ENCODE results near the gene NCAM1.

The NCAM1 gene

DNA sequence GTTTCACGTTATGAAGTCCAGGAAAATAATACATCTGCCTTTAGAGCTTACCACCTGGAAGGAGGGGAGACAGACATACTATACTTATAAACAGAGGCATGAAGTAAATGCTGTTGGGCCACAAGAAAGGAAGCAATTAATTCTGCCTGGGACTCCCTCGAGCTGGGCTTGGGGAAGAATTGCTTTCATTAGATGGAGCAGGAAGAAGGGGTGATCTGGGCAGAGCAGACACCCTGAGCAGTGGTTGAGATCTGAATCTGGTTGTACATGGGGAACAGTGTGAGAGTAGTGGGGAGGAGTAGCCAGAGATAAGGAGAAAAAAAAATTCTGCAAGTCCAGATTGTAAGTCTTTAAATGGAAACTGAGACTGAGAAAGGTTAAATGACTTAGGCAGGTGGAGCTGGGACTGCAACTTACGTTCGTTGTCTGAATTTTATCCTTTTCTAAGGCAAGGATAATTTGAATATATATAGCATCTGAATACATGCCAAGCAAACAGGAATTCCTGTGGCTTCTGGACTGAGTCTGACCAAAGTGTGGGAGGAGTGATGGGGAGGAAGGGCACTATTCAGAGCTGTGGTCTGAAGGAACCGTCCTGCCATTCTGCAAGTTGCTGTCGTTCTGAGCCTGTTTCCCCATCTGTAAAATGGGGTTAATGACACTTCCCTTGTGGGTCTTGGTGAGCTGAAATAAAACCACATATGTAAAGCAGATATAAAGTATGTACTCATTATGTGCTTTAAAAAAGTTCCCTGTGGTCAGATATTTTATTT, 7.9 kb downstream of the NCAM1 start:
- DNase-seq (ENCODE audit: low spot score) = no peak

- DNase-seq (ENCODE audit: low spot score) = no peak
Measured at GRCh38 chr11:112971195-112971594, 10.0 kb downstream of the NCAM1 start.

- DNase-seq (ENCODE audit: low spot score) = no peak
Measured at GRCh38 chr11:112971827-112972226, 10.6 kb downstream of the NCAM1 start.

DNA sequence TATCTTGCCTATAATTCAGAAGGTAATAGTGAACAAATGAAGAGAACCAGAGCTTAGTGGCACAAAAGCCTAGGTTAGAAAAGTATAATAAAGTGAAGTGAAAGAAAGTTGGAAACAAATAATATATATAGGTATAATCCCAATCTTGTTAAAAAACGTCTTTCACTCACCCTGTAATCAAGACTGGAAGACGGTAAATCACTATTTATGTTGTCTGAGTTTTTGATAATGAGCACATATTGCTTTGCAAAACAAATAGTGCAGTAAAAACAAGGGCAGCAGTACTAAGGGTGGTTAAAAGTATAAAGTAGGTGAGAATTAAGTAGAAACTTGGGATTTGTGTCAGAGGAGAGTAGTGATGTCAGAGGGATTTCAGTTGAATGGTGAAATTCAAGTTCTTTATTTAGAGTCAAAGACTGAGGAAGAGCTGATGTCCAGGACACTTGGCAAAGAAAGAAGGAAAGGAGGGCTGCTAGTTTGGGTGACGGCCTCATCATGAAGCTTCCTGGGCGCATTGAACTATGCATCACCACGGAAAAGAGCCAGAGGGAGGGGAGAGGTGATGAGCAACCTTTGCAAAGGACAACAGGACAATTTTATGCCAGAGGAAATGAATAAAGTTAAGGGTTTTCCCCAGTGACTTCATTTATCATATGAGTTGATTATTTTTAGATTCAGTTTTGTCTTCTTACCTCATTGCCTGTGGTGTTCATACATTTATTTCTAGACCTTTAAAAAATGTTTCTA, 11.4 kb downstream of the NCAM1 start:
- DNase-seq (ENCODE audit: low spot score) = no peak

DNA sequence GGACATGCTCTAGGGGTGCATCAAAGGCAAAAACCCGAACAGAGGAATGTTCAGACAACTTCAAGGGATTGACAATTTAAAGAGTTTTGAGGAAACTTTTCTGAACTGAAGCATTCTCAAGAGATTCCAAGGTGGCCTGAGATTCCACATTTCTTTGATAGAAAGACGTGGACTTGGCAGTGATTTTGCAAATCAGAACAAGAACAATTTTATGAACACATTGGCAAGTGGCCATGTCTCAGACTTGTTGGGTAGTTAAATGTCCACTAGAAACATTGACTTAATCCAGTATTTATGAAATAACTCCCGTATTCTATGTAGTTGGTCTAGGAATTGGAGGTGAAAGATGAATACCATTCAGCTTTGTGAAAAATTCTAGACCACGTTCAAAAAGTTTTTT, 13.8 kb downstream of the NCAM1 start:
- DNase-seq (ENCODE audit: low spot score) = no peak

- no peak for DNase-seq (ENCODE audit: low spot score)
Measured at GRCh38 chr11:112975493-112975892, 14.3 kb downstream of the NCAM1 start.

GRCh38 chr11:112977755-112978154, 16.5 kb downstream of the NCAM1 start:
- DNase-seq (ENCODE audit: low spot score) = no peak

GRCh38 chr11:112983887-112984286, 22.7 kb downstream of the NCAM1 start:
- no peak for DNase-seq (ENCODE audit: low spot score)

DNA sequence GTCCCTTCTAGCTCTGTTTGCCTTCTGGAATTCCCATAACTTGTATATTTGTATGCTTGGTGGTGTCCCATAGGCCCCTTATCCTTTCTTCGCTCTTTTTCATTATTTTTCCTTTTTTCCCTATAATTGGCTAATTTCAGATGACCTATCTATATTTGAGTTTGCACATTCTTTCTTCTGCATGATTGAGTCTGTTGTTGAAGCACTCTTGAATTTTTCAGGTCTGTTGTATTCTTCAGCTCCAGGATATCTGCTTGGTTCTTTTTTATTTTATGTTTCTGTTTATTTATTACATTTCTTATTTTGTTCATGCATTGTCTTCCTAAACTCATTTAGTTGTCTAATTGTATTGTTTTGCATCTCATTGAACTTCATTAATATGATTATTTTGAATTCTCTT, 28.0 kb downstream of the NCAM1 start:
- DNase-seq (ENCODE audit: low spot score) = no peak

GRCh38 chr11:112993808-112994207, 32.6 kb downstream of the NCAM1 start:
- DNase-seq (ENCODE audit: low spot score) = no peak

GRCh38 chr11:112995423-112996090, 34.3 kb downstream of the NCAM1 start:
- DNase-seq (ENCODE audit: low spot score) = no peak

DNA sequence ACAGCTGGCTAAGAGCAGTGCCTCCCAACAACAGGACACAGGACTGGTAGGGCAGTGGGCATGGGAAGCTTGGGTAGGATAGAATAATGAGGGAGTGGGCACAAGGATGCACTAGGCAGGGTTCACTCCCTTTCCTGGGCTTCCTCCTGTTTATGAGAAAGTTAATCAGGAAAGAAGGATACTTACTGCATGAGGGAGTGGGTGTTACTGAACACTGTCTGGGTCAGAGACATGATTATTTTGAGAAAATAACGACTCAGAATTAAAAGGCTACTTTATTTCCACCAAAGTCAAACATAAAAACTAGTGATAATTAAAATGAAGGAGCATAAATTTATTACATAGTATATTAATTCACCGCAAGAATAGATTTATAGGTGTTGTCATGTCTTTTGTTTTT, 35.8 kb downstream of the NCAM1 start:
- no peak for DNase-seq (ENCODE audit: low spot score)

DNA sequence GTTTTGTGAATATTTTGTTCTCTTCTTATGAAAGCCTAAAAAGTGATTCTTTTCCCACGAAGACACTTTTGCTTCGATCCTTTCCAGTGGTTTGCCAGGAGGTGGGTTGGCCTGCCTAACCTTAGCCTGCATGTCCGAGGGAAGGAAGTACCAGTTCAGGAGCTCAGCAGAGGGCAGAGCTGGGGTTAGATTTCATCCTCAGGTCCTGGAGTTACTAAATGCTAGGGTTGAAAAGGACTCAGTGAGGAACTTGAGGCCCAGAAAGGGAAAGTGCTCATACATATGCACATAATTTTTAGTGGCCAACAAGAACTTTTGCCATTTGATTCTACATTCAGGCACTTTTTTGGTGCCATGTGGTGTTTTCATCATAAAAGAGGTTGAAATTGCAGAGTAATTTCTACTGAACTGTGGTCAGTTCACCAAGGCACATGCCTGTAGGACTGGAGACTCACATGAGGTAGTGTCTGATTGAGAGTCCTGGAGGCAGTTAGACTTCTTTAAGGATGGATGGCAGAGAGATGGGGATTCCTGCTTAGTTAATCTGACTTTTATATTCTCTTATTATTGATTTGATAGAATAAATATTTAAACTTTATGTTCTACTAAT, 36.7 kb downstream of the NCAM1 start:
- DNase-seq (ENCODE audit: low spot score) = no peak

DNA sequence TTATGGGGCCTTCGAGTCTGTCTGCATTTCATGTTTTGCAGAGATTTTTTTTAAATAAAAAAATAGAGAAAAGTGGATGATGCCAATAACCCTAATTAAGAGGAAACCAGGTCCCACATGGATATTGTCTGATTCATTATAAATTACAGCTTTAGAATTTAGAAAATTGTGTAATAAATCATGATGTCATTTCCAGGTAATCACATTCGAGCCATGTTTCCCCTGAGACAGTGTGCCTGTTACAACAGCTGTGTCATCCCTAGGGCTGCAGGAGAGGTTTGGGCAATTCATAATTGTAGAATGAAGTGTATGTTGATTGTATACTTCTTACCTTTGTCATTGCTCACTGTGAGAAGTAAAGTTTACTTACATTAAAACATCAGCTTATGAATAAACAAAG, 38.3 kb downstream of the NCAM1 start:
- DNase-seq (ENCODE audit: low spot score) = no peak

- no peak for DNase-seq (ENCODE audit: low spot score)
Measured at GRCh38 chr11:113001709-113002108, 40.5 kb downstream of the NCAM1 start.

- DNase-seq (ENCODE audit: low spot score) = no peak
Measured at GRCh38 chr11:113006896-113007445, 45.8 kb downstream of the NCAM1 start.

GRCh38 chr11:113014262-113015097, 53.3 kb downstream of the NCAM1 start:
- DNase-seq (ENCODE audit: low spot score) = no peak

DNA sequence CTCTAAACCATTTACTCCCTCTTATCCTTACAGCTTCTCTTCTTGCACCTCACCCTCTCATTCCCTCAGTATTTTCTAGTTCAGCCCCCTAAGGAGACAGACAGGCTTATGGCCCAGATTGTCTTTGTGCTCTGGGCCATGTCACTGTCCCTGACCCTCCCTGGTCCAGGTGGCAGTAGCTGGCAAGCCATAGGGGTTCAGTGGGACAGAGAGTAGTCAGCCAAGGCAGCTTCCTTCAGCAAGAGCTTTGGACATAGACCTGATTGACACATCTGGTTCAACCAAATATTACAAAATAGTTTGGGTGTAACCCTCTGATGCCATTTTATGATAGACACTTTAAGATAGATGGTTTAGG, 53.9 kb downstream of the NCAM1 start:
- DNase-seq (ENCODE audit: low spot score) = no peak

DNA sequence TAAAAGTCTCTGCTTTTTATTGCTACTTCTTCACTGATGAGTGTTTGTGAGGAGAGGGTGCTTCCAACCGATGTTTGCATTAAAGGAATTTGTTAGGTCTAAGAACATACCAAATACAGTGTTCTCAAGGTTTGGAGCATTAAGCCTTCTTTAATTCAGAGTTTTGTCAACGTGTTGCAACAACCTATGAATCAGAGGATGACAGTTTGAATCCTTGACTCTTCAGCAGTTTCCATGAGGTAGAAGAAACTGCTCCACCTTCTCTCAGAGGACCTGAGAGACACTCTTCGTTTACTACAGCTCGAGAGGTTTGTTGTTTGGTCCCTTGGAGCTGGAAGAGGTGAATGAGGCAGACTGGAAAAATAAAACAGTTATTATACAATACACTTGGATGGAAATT, 55.7 kb downstream of the NCAM1 start:
- DNase-seq (ENCODE audit: low spot score) = no peak

DNA sequence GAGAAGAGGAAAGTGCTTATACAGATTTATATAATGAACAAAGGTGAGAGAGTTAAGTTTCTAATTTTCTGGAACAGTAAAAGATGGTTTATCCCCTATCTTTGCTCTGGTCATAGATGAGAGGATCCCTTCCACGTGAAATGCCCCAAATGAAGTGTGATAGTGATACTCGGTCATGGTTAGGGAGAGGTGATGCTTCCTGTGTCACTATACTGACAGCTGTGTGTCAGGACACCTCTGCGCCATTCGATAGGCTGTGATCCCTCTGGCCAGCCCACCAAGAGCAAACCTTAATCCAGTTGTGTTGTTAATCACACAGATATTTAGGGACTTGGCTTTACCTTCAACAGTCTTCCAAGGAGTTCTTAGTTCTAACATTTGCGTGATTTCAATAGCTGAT, 57.7 kb downstream of the NCAM1 start:
- no peak for DNase-seq (ENCODE audit: low spot score)

- no peak for DNase-seq (ENCODE audit: low spot score)
Measured at GRCh38 chr11:113019711-113020110, 58.5 kb downstream of the NCAM1 start.

DNA sequence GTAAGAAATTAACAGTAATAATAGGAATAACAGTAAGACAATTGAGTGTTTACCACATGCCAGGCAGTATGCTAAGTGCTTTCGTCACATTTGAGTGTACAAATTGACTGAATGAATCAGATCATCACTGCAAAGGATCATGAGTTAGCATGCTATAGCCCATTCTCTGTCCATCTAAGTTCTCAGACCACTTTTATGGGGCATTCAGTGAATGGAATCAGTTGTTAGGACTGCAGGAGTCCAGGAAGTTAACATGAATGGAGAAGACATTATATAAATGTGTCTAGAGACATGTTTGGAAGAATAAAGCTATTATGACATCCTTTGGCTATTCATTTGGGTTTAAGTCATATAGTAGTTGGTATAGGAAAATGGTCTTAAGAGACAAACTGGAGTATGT, 59.9 kb downstream of the NCAM1 start:
- DNase-seq (ENCODE audit: low spot score) = no peak
